CD4-positive, CD25-positive, alpha-beta regulatory T cell (primary cell): ENCODE results near the gene PAFAH1B1. TPM values are rescaled to one million over a fixed set of nuclear protein-coding genes. Genes with fewer than 3 reads are reported as not detected.

Experiments
- polyA plus RNA-seq, 4 donors: library from polyadenylated mRNA; unstranded; fragments of 300-500 nt; fragmentation: Illumina TruSeq; gene quantifications; one replicate each; pipeline ENCODE4 v1.2.3, GENCODE V29; 2021
- total RNA-seq: library from RNA; stranded (reverse); gene quantifications from one replicate; pipeline ENCODE4 v1.2.3, GENCODE V29; 2022

PAFAH1B1 gene
- total and polyA plus RNA-seq, 5 donors from 2014 or later, result 20.6 to 174 (median 33.6) TPM

Other genes starting within 250 kb of the PAFAH1B1 start
- 93.4 TPM for gene MNT, start 192.6 kb upstream of the PAFAH1B1 start, total RNA-seq
- 1 to 10 TPM in 2 of 4 donors, under 1 TPM in 2; 0.50 to 1.1 (median 0.97) TPM for gene MNT, start 192.6 kb upstream of the PAFAH1B1 start, polyA plus RNA-seq
- 39.2 TPM for gene METTL16, start 81.8 kb upstream of the PAFAH1B1 start, total RNA-seq
- 10 to 100 TPM; 12.9 to 18.1 (median 16.3) TPM for gene METTL16, start 81.8 kb upstream of the PAFAH1B1 start, polyA plus RNA-seq
- gene CLUH, start 118.1 kb downstream of the PAFAH1B1 start, total RNA-seq, result 43.1 TPM
- gene CLUH, start 118.1 kb downstream of the PAFAH1B1 start, polyA plus RNA-seq, result 1 to 10 TPM; 3.4 to 6.2 (median 4.3) TPM
- 0.12 TPM for gene CCDC92B, start 156.0 kb downstream of the PAFAH1B1 start, total RNA-seq
- not detected for gene CCDC92B, start 156.0 kb downstream of the PAFAH1B1 start, polyA plus RNA-seq
- gene RAP1GAP2, start 202.8 kb downstream of the PAFAH1B1 start, total RNA-seq, result 87.6 TPM
- 1 to 10 TPM; 2.7 to 5.8 (median 4.8) TPM for gene RAP1GAP2, start 202.8 kb downstream of the PAFAH1B1 start, polyA plus RNA-seq